HepG2 (cell line): ENCODE measurements around the gene IGLON5. TPM values are rescaled to one million over a fixed set of nuclear protein-coding genes. Genes with fewer than 3 reads are reported as not detected.

ENCODE experiments used
- AHR ChIP-seq: IDR thresholded peaks from 2 replicates; pipeline ENCODE4 v1.6.1; 2018; ENCODE audit warnings: missing genetic modification reagents, missing compliant biosample characterization
- DDIT3 ChIP-seq: sonication (generic); formaldehyde crosslinking; IDR thresholded peaks from 2 replicates; pipeline ENCODE4 v1.4.0; 2020; ENCODE audit warnings: mild to moderate bottlenecking, missing genetic modification reagents
- DNMT3B ChIP-seq: conservative IDR thresholded peaks from 2 replicates; pipeline ENCODE4 v1.6.1; 2016; ENCODE audit warnings: missing biosample characterization, control low read depth
- MXD4 ChIP-seq: IDR thresholded peaks from 2 replicates; pipeline ENCODE4 v1.6.1; 2016; ENCODE audit warnings: mild to moderate bottlenecking, missing biosample characterization, missing genetic modification reagents
- RELA ChIP-seq: sonication (generic); formaldehyde crosslinking; IDR thresholded peaks from 2 replicates; pipeline ENCODE4 v1.4.0; 2020; ENCODE audit warnings: missing genetic modification reagents
- ZNF160 ChIP-seq: sonication (generic); formaldehyde crosslinking; IDR thresholded peaks from 2 replicates; pipeline ENCODE4 v1.8.0; 2022; ENCODE audit warnings: mild to moderate bottlenecking, inconsistent platforms, missing genetic modification reagents
- ZNF33A ChIP-seq: sonication (generic); formaldehyde crosslinking; IDR thresholded peaks from 2 replicates; pipeline ENCODE4 v1.5.1; 2020; ENCODE audit warnings: missing genetic modification reagents, mild to moderate bottlenecking, moderate library complexity, borderline replicate concordance
- ZNF577 ChIP-seq: sonication (generic); formaldehyde crosslinking; IDR thresholded peaks from 2 replicates; pipeline ENCODE4 v1.4.0; 2020; ENCODE audit warnings: mild to moderate bottlenecking, low read depth, missing genetic modification reagents, borderline replicate concordance
- ZNF644 ChIP-seq: IDR thresholded peaks from 2 replicates; pipeline ENCODE4 v1.6.1; 2016; ENCODE audit warnings: low read depth
- ZSCAN21 ChIP-seq: sonication (generic); formaldehyde crosslinking; IDR thresholded peaks from 2 replicates; pipeline ENCODE4 v1.8.0; 2022; ENCODE audit warnings: mild to moderate bottlenecking, missing genetic modification reagents, moderate library complexity, borderline replicate concordance
- polyA plus RNA-seq, 8 experiments: library from polyadenylated mRNA; depleted of rRNA in 3 of 8; stranded (reverse) in 7 of 8; unstranded in 1 of 8; fragments of >200 nt; fragmentation: Illumina TruSeq in 4 of 8; extraction: Trizol in 4 of 8; gene quantifications; 2 replicates each; pipeline versions ENCODE4 v1.2.1 to v1.2.3, GENCODE V29; 2011 to 2016; ENCODE audit warnings: low read depth in 4 of 8, missing spikeins in 1 of 8, mixed read lengths in 1 of 8; ENCODE audit not compliant: insufficient read depth in 1 of 8
- total RNA-seq, 5 experiments: library from RNA; depleted of rRNA; stranded (reverse); fragments of >200 nt; fragmentation: Illumina TruSeq; extraction: Trizol; gene quantifications; 2 replicates each; pipeline ENCODE4 v1.2.3, GENCODE V29; 2016; ENCODE audit warnings: low read depth in 1 of 5
- TF ChIP-seq, protein P1 (sequence below): sonication (generic); formaldehyde crosslinking; IDR thresholded peaks from 2 replicates; pipeline ENCODE4 v1.8.1; 2023; ENCODE audit warnings: mild to moderate bottlenecking, inconsistent platforms, moderate library complexity, missing genetic modification reagents, borderline replicate concordance
- TF ChIP-seq, protein P2 (sequence below): sonication (generic); formaldehyde crosslinking; IDR thresholded peaks from 2 replicates; pipeline ENCODE4 v1.5.0; 2020; ENCODE audit warnings: mild to moderate bottlenecking, missing genetic modification reagents, borderline replicate concordance
- TF ChIP-seq, protein P3 (sequence below): sonication (generic); formaldehyde crosslinking; IDR thresholded peaks from 2 replicates; pipeline ENCODE4 v1.5.0; 2020; ENCODE audit warnings: mild to moderate bottlenecking, missing genetic modification reagents
- TF ChIP-seq, protein P4 (sequence below): sonication (generic); formaldehyde crosslinking; IDR thresholded peaks from 2 replicates; pipeline ENCODE4 v1.4.0; 2020; ENCODE audit warnings: missing genetic modification reagents
- TF ChIP-seq, protein P5 (sequence below): sonication (generic); formaldehyde crosslinking; conservative IDR thresholded peaks from 2 replicates; pipeline ENCODE4 v1.8.1; 2023; ENCODE audit warnings: missing genetic modification reagents
- TF ChIP-seq, protein P6 (sequence below), 2 experiments: sonication (generic) in 1 of 2; formaldehyde crosslinking in 1 of 2; IDR thresholded peaks; 2 replicates each; pipeline versions ENCODE4 v1.4.0 to v1.6.1; 2018 to 2020; ENCODE audit warnings: missing genetic modification reagents in 2 of 2, borderline replicate concordance in 1 of 2, low read depth in 1 of 2, mild to moderate bottlenecking in 1 of 2, missing biosample characterization in 1 of 2

IGLON5 gene
- total and polyA plus RNA-seq, 2 of the 13 experiments (the other 11 are each of a cell fraction or from before 2014, with no cell fraction given), result 0.04 to 5.7 TPM

DNA sequence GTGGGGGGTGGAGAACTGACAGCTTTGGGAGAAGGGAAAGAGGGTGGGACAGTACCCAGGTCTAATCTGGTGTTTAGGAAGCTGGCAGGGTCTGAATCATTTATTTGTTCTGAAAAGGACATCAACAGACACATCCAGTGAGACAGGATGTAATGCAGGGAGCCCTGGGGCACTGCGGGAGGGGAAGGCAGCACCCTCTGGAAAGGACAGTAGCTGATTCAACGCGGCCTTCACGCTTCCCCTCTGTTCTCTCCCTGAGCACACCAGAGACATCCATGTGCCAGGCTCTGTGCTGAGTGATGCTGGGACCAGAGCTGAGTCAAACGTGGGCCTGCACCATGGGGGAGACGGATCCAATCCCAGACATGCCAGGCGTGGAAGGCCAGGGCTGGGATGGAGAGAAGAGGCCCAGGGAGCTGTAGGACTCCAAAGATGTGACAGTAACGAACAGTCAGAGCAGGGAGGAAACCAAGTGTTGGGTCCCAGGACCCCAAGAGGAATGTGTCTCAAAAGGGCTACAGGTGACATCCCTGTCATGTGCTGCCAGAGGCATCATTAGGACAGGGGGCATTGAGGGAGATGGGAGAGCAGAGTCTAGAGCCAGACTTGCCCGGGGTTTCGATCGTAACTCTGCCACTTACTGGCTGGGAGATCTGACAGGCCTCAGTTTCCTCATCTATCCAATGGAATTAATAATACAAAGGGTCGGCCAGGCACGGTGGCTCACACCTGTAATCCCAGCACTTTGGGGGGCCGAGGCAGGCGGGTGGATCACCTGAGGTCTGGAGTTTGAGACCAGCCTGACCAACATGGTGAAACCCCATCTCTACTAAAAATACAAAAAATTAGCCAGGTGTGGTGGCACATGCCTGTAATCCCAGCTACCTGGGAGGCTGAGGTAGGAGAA lies 53.0 kb downstream of the IGLON5 start (continued):
- TF ChIP-seq, protein P1, sequence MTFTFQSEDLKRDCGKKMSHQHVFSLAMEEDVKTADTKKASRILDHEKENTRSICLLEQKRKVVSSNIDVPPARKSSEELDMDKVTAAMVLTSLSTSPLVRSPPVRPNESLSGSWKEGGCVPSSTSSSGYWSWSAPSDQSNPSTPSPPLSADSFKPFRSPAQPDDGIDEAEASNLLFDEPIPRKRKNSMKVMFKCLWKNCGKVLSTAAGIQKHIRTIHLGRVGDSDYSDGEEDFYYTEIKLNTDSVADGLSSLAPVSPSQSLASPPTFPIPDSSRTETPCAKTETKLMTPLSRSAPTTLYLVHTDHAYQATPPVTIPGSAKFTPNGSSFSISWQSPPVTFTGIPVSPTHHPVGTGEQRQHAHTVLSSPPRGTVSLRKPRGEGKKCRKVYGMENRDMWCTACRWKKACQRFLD (CRISPR knock-in tag), result no peak
- TF ChIP-seq, protein P2, sequence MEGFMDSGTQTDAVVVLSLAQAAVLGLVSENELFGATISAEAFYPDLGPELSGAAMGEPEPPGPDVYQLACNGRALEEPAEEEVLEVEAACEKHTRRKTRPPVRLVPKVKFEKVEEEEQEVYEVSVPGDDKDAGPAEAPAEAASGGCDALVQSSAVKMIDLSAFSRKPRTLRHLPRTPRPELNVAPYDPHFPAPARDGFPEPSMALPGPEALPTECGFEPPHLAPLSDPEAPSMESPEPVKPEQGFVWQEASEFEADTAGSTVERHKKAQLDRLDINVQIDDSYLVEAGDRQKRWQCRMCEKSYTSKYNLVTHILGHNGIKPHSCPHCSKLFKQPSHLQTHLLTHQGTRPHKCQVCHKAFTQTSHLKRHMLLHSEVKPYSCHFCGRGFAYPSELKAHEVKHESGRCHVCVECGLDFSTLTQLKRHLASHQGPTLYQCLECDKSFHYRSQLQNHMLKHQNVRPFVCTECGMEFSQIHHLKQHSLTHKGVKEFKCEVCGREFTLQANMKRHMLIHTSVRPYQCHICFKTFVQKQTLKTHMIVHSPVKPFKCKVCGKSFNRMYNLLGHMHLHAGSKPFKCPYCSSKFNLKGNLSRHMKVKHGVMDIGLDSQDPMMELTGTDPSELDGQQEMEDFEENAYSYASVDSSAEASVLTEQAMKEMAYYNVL (CRISPR knock-in tag), result no peak
- TF ChIP-seq, protein P3, sequence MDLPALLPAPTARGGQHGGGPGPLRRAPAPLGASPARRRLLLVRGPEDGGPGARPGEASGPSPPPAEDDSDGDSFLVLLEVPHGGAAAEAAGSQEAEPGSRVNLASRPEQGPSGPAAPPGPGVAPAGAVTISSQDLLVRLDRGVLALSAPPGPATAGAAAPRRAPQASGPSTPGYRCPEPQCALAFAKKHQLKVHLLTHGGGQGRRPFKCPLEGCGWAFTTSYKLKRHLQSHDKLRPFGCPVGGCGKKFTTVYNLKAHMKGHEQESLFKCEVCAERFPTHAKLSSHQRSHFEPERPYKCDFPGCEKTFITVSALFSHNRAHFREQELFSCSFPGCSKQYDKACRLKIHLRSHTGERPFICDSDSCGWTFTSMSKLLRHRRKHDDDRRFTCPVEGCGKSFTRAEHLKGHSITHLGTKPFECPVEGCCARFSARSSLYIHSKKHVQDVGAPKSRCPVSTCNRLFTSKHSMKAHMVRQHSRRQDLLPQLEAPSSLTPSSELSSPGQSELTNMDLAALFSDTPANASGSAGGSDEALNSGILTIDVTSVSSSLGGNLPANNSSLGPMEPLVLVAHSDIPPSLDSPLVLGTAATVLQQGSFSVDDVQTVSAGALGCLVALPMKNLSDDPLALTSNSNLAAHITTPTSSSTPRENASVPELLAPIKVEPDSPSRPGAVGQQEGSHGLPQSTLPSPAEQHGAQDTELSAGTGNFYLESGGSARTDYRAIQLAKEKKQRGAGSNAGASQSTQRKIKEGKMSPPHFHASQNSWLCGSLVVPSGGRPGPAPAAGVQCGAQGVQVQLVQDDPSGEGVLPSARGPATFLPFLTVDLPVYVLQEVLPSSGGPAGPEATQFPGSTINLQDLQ, result 0 out of 2 replicates have a peak, but pooled peaks have one; percentile 51
- TF ChIP-seq MXD4 (CRISPR knock-in tag), result no peak
- TF ChIP-seq, protein P4, sequence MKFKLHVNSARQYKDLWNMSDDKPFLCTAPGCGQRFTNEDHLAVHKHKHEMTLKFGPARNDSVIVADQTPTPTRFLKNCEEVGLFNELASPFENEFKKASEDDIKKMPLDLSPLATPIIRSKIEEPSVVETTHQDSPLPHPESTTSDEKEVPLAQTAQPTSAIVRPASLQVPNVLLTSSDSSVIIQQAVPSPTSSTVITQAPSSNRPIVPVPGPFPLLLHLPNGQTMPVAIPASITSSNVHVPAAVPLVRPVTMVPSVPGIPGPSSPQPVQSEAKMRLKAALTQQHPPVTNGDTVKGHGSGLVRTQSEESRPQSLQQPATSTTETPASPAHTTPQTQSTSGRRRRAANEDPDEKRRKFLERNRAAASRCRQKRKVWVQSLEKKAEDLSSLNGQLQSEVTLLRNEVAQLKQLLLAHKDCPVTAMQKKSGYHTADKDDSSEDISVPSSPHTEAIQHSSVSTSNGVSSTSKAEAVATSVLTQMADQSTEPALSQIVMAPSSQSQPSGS (CRISPR knock-in tag), result no peak
- TF ChIP-seq ZSCAN21 (CRISPR knock-in tag), result 0 out of 2 replicates have a peak, but pooled peaks have one; percentile 12
- no peak for TF ChIP-seq ZNF577 (CRISPR knock-in tag)
- no peak for TF ChIP-seq DNMT3B
- TF ChIP-seq ZNF33A (CRISPR knock-in tag), result no peak
- 0 out of 2 replicates have a peak, but pooled peaks have one; percentile 19 for TF ChIP-seq RELA (CRISPR knock-in tag)
- no peak for TF ChIP-seq AHR
- no peak for TF ChIP-seq ZNF160 (CRISPR knock-in tag)
- TF ChIP-seq, protein P5, sequence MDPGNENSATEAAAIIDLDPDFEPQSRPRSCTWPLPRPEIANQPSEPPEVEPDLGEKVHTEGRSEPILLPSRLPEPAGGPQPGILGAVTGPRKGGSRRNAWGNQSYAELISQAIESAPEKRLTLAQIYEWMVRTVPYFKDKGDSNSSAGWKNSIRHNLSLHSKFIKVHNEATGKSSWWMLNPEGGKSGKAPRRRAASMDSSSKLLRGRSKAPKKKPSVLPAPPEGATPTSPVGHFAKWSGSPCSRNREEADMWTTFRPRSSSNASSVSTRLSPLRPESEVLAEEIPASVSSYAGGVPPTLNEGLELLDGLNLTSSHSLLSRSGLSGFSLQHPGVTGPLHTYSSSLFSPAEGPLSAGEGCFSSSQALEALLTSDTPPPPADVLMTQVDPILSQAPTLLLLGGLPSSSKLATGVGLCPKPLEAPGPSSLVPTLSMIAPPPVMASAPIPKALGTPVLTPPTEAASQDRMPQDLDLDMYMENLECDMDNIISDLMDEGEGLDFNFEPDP (CRISPR knock-in tag), result no peak
- TF ChIP-seq DDIT3 (CRISPR knock-in tag), result no peak
- no peak for TF ChIP-seq ZNF644 (CRISPR knock-in tag)
- TF ChIP-seq, protein P6, sequence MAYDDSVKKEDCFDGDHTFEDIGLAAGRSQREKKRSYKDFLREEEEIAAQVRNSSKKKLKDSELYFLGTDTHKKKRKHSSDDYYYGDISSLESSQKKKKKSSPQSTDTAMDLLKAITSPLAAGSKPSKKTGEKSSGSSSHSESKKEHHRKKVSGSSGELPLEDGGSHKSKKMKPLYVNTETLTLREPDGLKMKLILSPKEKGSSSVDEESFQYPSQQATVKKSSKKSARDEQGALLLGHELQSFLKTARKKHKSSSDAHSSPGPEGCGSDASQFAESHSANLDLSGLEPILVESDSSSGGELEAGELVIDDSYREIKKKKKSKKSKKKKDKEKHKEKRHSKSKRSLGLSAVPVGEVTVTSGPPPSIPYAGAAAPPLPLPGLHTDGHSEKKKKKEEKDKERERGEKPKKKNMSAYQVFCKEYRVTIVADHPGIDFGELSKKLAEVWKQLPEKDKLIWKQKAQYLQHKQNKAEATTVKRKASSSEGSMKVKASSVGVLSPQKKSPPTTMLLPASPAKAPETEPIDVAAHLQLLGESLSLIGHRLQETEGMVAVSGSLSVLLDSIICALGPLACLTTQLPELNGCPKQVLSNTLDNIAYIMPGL (CRISPR knock-in tag; IDR thresholded peaks at IDR 0.05; ENCODE audit: borderline replicate concordance in 1 of 2, low read depth in 1 of 2), result no peak; a peak in 1 of 4 replicates
